Smooth muscle cell (in vitro differentiated cells): Measurements from ENCODE around the gene CFAP46. TPM values are rescaled to one million over a fixed set of nuclear protein-coding genes. Genes with fewer than 3 reads are reported as not detected.
"Not testable (repeated sequence)": the region's sequence is repeated elsewhere in the genome, so short reads cannot be mapped to it uniquely, and the experiment has no call there.

Experiments used
- DNase-seq: peaks from one replicate; lab custom pipeline; 2025; ENCODE audit not compliant: unreplicated experiment; lab: John Stamatoyannopoulos, UW
- H2AFZ ChIP-seq: fragments of 200-600 bp; sonication (generic); 2 replicates; pipeline ENCODE4 v1.6.0; 2016; ENCODE audit warnings: antibody characterized with exemption, low read depth, mild to moderate bottlenecking
- H3F3A ChIP-seq: fragments of 200-600 bp; sonication (generic); 2 replicates; pipeline ENCODE4 v1.6.0; 2017; ENCODE audit warnings: antibody characterized with exemption, low read depth
- H3K27ac ChIP-seq: fragments of 200-600 bp; sonication (generic); 2 replicates; pipeline ENCODE4 v1.5.1; 2016; ENCODE audit warnings: low read depth, mild to moderate bottlenecking
- H3K27me3 ChIP-seq: fragments of 200-600 bp; sonication (generic); 2 replicates; pipeline ENCODE4 v1.6.1; 2016; ENCODE audit warnings: low read depth, mild to moderate bottlenecking
- H3K36me3 ChIP-seq: fragments of 200-600 bp; sonication (generic); 2 replicates; pipeline ENCODE4 v1.5.1; 2016; ENCODE audit warnings: low read depth
- H3K4me1 ChIP-seq: fragments of 200-600 bp; sonication (generic); 2 replicates; pipeline ENCODE4 v1.5.1; 2016; ENCODE audit warnings: low read depth
- H3K4me2 ChIP-seq: fragments of 200-600 bp; sonication (generic); 2 replicates; pipeline ENCODE4 v1.6.0; 2016; ENCODE audit warnings: mild to moderate bottlenecking
- H3K4me3 ChIP-seq: fragments of 200-600 bp; sonication (generic); 2 replicates; pipeline ENCODE4 v1.5.1; 2016; ENCODE audit warnings: mild to moderate bottlenecking
- H3K79me2 ChIP-seq: fragments of 200-600 bp; sonication (generic); 2 replicates; pipeline ENCODE4 v1.6.0; 2016; ENCODE audit warnings: low read depth, mild to moderate bottlenecking
- H3K9ac ChIP-seq: fragments of 200-600 bp; sonication (generic); 2 replicates; pipeline ENCODE4 v1.6.0; 2016; ENCODE audit warnings: low read depth
- H3K9me3 ChIP-seq: fragments of 200-600 bp; sonication (generic); replicated peaks from 2 replicates; pipeline ENCODE4 v1.5.1; 2016; ENCODE audit warnings: low read depth
- H4K20me1 ChIP-seq: fragments of 200-600 bp; sonication (generic); 2 replicates; pipeline ENCODE4 v1.6.0; 2016; ENCODE audit warnings: low read depth
- WGBS: methylation state at CpG from one replicate; pipeline ENCODE4 v1.1.7; 2016; ENCODE audit warnings: low lambda C conversion rate; 5-methylcytosine and 5-hydroxymethylcytosine counted together
- polyA plus RNA-seq: library from polyadenylated mRNA; unstranded; fragments of >200 nt; fragmentation: Nextera tagmentation; extraction: Ambion mirVana; gene quantifications from 2 replicates; pipeline ENCODE4 v1.2.1, GENCODE V29; 2016
- total RNA-seq: library from RNA; depleted of rRNA; stranded (reverse); fragments of >200 nt; gene quantifications from 2 replicates; pipeline ENCODE4 v1.2.3, GENCODE V29; 2014
- TF ChIP-seq, protein P1 (sequence below): fragments of 200-600 bp; sonication (generic); IDR thresholded peaks from 2 replicates; pipeline ENCODE4 v1.5.1; 2017; ENCODE audit warnings: borderline replicate concordance, mild to moderate bottlenecking, antibody characterized with exemption; ENCODE audit not compliant: insufficient read depth, poor library complexity, severe bottlenecking

The CFAP46 gene
- total and polyA plus RNA-seq, 2 experiments from 2014 or later, result 1.1 to 2.0 TPM

DNA sequence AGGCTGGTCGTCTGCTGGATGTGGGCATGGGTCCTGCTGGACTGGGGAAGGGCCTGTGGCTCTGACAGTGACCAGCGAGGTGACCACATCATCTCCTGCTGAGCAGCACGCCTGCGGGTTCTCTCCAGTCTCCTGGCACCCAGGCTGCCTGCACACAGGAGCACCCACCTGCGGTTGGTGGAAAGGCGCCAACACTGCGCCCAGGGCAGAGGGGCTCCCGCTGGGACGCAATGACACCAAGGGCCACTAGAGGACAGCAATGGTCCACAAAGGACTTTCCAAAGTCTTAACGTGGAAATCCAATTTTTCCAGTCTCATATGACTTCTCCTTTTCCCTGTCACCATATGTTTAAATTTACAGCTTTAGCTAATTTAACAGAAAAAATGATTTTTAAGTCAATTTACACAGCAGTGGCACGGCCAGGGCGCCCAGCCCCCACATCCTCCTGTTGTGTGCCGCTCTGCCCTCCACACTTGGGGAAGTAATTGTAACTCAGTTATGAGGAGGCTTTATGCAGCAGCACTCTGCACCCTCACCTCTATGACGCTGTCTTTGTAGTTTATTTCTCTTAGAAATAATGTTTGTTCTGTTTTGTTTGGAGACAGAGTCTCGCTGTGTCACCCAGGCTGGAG is 38.1 kb downstream of the CFAP46 start:
- DNase-seq, result no peak
- no peaks in the 10 kb centered on the region for H3K9me3 ChIP-seq
- no peaks in the 10 kb centered on the region for H3F3A ChIP-seq
- H3K27me3 ChIP-seq, result no peaks in the 10 kb centered on the region
- no peaks in the 10 kb centered on the region for H3K36me3 ChIP-seq
- H3K79me2 ChIP-seq, result no peaks in the 10 kb centered on the region
- TF ChIP-seq, protein P1, sequence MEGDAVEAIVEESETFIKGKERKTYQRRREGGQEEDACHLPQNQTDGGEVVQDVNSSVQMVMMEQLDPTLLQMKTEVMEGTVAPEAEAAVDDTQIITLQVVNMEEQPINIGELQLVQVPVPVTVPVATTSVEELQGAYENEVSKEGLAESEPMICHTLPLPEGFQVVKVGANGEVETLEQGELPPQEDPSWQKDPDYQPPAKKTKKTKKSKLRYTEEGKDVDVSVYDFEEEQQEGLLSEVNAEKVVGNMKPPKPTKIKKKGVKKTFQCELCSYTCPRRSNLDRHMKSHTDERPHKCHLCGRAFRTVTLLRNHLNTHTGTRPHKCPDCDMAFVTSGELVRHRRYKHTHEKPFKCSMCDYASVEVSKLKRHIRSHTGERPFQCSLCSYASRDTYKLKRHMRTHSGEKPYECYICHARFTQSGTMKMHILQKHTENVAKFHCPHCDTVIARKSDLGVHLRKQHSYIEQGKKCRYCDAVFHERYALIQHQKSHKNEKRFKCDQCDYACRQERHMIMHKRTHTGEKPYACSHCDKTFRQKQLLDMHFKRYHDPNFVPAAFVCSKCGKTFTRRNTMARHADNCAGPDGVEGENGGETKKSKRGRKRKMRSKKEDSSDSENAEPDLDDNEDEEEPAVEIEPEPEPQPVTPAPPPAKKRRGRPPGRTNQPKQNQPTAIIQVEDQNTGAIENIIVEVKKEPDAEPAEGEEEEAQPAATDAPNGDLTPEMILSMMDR, result peak; percentile 75
- H3K4me3 ChIP-seq, result no peak overlapping the region
- 33% methylated on average over 15 of the region's 15 CpGs for WGBS
- no peak overlapping the region for H3K4me2 ChIP-seq
- no peaks in the 10 kb centered on the region for H3K4me1 ChIP-seq
- no peaks in the 10 kb centered on the region for H4K20me1 ChIP-seq
- H2AFZ ChIP-seq, result no peak overlapping the region
- no peak overlapping the region for H3K27ac ChIP-seq
- H3K9ac ChIP-seq, result no peak overlapping the region

DNA sequence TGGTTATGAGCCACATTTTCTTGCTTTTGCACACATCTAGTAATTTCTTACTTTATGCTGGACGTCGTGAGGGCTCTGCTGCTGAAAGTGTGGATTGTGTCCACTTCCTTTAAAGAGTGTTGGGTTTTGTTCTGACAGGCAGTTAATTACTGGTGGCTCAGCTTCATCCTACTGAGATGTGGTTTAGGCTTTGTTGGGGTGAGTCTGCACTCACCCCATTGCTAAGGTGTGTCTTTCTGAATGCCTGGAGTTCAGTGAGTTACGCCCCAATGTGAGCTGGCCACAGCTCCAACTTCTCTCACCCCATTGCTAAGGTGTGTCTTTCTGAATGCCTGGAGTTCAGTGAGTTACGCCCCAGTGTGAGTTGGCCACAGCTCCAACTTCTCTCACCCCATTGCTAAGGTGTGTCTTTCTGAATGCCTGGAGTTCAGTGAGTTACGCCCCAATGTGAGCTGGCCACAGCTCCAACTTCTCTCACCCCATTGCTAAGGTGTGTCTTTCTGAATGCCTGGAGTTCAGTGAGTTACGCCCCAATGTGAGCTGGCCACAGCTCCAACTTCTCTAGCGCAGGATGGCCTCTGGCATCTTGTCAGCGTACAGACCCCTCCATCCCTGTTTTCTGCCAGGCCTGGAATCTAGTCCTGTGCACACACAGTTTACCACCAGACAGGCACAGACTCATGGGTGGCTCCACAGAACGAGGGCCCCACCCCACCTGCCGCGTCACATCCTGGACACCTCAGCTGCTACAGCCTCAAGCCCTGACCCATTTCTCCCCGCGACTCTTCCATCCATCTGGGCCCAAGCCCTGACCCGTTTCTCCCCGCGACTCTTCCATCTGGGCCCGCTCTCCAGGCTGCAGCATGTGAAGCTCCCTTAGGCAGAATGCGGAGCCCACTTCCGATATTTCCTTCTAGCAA is 39.5 kb downstream of the CFAP46 start:
- H3K9ac ChIP-seq, H3K27me3 ChIP-seq, H3K36me3 ChIP-seq, H3K4me2 ChIP-seq, H3K27ac ChIP-seq, H3K9me3 ChIP-seq, H3F3A ChIP-seq, H3K79me2 ChIP-seq, H2AFZ ChIP-seq, H3K4me3 ChIP-seq, H3K4me1 ChIP-seq, H4K20me1 ChIP-seq, DNase-seq: not testable (repeated sequence)
- 90% methylated on average over 19 of the region's 19 CpGs for WGBS

DNA sequence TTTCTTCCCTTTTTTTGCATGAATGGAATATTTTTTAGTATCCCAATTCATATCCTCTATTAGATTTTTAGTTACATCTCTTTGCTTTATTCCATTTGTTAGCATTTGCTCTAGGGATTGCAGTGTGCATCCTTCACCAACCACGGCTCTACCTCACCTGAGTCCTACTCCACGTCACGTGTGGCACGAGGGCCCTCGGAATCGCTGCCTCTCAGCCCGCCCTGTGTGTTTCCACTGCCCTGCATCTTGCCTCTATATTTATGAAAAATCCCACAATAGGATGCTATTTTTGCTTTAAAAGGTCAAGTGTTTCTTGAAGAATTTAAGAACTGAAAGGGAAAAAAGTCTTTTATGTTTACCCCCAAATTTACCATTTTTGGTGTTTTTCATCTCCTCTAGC is 41.0 kb downstream of the CFAP46 start:
- no peaks in the 10 kb centered on the region for H3K27me3 ChIP-seq
- WGBS, result 83% methylated on average over 7 of the region's 7 CpGs
- no peak overlapping the region for H3K9ac ChIP-seq
- H3K4me3 ChIP-seq, result no peak overlapping the region
- TF ChIP-seq, protein P1, result no peak
- no peaks in the 10 kb centered on the region for H3K36me3 ChIP-seq
- H3F3A ChIP-seq, result no peaks in the 10 kb centered on the region
- no peaks in the 10 kb centered on the region for H4K20me1 ChIP-seq
- H2AFZ ChIP-seq, result no peak overlapping the region
- no peaks in the 10 kb centered on the region for H3K79me2 ChIP-seq
- H3K4me2 ChIP-seq, result no peak overlapping the region
- H3K4me1 ChIP-seq, result no peaks in the 10 kb centered on the region
- no peaks in the 10 kb centered on the region for H3K9me3 ChIP-seq
- no peak overlapping the region for H3K27ac ChIP-seq
- no peak for DNase-seq

DNA sequence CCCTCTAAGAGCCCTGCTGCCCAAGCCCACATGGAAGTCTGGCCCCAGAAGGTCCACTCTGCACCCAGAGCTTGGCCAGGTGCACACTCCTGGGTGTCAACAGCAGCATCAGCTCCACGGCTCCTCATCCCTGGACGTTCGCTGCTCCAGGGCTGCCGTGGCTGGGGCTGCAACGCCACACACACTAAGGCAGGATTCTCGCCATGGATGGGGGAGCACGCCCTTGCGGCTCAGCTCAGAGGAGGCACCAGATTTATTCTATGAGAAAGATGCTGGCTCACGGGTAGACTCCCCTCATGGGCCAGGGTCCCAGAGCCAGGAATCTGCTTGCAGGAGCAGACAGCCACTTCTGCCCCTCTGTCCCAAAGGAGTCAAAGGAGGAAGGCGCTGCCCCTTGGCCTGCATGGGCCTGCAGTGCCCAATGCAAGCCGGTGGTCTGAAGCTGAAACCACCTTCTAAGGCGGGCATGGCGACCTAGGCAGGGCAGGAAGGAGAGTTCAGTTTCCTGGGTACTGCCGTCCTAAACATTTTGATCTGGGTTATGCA is 42.1 kb downstream of the CFAP46 start:
- Histone ChIP-seq H3K4me1 (no peaks in the 10 kb centered on the region), H3K27ac (no peak overlapping the region), H3K36me3 (no peaks in the 10 kb centered on the region), H3K4me3 (no peak overlapping the region), H3K4me2 (no peak overlapping the region), H4K20me1 (no peaks in the 10 kb centered on the region), H3K27me3 (peaks cover 3% of the 10 kb centered on the region), H3K79me2 (no peaks in the 10 kb centered on the region), H3K9me3 (no peaks in the 10 kb centered on the region), H2AFZ (no peak overlapping the region), H3F3A (no peaks in the 10 kb centered on the region), H3K9ac (no peak overlapping the region)
- TF ChIP-seq, protein P1, result no peak
- 96% methylated on average over 14 of the region's 14 CpGs for WGBS
- no peak for DNase-seq
